Measurements from ENCODE around the gene SCGB1C2.

The SCGB1C2 gene

DNA sequence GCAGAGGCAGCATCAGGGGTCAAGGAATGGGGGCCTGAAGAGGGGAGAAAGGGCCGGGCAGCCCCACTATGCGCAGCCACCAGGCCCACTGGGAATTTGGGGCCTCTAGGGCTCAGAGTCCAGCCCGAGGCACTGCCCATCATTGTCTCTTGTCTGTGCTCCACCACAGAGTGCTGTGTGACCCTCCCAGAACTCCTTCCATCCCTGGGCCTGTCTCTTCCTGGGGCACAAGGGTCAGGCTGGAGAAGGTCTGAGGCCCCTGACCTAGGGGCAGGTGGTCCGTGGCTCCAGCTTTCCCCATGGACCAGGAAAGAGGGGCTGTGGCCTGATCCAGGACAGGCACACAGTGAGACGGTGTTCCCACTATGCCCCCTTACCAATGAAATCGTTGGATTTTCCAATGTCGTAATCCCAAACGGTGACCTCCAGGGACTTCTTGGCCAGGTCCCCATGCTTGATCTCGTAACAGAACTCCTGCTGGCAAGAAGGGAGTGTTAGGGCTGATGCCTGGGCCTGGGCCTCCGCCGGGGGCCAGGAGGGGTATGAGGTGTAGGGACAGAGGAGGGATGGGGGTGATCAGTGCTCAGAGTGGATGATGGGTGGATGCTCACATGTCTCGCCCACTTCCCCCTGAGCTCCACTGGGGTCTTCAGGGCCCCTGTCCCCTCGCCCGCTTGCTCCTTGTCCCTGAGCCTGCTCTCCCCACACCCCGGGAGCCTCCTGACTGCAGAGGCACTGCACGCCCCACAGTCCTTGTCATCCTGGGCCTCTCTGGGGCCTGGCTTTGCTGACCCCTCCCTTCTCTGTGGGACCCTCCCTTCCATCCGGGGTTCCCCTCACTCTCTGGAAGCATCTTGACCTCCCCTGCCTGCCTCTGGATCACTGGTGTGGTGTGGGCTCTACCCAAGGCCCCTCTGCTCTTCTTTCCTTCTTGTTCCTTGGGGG is 10.7 kb downstream of the SCGB1C2 start:
- DNase-seq (ENCODE audit: low read depth) = no peak
- TF ChIP-seq, protein P1, sequence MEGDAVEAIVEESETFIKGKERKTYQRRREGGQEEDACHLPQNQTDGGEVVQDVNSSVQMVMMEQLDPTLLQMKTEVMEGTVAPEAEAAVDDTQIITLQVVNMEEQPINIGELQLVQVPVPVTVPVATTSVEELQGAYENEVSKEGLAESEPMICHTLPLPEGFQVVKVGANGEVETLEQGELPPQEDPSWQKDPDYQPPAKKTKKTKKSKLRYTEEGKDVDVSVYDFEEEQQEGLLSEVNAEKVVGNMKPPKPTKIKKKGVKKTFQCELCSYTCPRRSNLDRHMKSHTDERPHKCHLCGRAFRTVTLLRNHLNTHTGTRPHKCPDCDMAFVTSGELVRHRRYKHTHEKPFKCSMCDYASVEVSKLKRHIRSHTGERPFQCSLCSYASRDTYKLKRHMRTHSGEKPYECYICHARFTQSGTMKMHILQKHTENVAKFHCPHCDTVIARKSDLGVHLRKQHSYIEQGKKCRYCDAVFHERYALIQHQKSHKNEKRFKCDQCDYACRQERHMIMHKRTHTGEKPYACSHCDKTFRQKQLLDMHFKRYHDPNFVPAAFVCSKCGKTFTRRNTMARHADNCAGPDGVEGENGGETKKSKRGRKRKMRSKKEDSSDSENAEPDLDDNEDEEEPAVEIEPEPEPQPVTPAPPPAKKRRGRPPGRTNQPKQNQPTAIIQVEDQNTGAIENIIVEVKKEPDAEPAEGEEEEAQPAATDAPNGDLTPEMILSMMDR (IDR thresholded peaks at IDR 0.05; ENCODE audit: control insufficient read depth, extremely low read depth, insufficient read depth) = no peak
- no peak overlapping the region for H3K4me3 ChIP-seq (ENCODE audit: low read depth, low read length)

DNA sequence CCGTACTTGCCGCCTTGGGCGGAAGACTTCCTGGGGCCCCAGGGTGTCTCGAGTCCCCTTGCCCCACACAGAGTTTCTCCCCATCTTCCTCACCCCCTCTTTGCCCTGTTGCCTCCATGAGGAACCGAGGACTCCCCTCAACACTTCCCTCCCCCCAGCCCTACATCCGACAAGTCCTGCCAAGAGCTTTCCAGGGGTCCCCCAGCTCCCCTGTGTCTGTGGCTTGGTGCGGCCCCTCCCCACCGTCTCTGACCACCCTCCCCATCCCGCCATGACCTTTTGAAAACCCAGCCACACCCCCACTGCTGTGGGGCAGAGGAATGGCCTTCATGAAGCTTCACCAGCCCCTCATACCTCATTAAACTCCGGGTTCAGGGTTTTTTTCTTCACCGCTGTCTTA is 11.4 kb downstream of the SCGB1C2 start:
- TF ChIP-seq, protein P1 (IDR thresholded peaks at IDR 0.05; ENCODE audit: control insufficient read depth, extremely low read depth, insufficient read depth) = no peak
- no peak overlapping the region for H3K4me3 ChIP-seq (ENCODE audit: low read depth, low read length)
- DNase-seq (ENCODE audit: low read depth) = no peak

DNA sequence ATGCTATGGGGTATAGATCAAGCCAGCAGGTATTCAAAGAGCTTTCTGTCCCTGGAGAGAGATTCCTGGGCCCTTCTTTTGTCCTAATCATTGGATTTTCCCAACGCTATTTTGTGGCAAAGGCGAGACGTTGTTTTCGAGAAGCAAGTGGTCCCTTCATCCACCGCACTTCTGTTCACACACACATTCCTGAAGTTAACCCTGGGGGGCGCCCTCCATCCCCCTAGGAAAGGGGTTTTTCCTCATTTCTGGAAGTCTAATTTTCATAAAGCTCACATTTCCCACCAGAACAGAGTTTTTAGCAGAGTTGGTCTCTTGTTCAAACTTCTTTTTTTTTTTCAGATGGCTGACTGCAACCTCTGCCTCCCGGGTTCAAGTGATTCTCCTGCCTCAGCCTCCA is 11.9 kb downstream of the SCGB1C2 start:
- no peak overlapping the region for H3K4me3 ChIP-seq (ENCODE audit: low read depth, low read length)
- TF ChIP-seq, protein P1 (IDR thresholded peaks at IDR 0.05; ENCODE audit: control insufficient read depth, extremely low read depth, insufficient read depth) = no peak
- no peak for DNase-seq (ENCODE audit: low read depth)

DNA sequence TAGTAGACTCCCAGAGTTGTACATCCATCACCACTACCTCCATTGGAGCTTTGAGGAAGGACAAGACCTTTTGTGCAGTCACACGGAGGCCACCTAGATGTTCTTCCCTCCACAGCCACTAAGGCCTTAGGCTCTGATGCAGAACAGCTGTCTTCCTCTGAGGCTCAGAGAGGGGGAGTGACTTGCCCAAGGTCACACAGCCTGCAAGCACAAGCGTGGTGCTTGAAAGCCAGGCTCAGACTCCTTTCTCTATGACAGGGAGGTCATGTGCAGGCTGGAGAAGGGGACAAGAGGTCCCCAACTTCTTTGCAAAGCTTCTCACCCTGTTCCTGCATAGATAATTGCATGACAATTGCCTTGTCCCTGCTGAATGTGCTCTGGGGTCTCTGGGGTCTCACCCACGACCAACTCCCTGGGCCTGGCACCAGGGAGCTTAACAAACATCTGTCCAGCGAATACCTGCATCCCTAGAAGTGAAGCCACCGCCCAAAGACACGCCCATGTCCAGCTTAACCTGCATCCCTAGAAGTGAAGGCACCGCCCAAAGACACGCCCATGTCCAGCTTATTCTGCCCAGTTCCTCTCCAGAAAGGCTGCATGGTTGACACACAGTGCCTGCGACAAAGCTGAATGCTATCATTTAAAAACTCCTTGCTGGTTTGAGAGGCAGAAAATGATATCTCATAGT is 12.7 kb downstream of the SCGB1C2 start:
- TF ChIP-seq, protein P1 (IDR thresholded peaks at IDR 0.05; ENCODE audit: control insufficient read depth, extremely low read depth, insufficient read depth) = no peak
- no peak overlapping the region for H3K4me3 ChIP-seq (ENCODE audit: low read depth, low read length)
- DNase-seq (ENCODE audit: low read depth) = no peak

DNA sequence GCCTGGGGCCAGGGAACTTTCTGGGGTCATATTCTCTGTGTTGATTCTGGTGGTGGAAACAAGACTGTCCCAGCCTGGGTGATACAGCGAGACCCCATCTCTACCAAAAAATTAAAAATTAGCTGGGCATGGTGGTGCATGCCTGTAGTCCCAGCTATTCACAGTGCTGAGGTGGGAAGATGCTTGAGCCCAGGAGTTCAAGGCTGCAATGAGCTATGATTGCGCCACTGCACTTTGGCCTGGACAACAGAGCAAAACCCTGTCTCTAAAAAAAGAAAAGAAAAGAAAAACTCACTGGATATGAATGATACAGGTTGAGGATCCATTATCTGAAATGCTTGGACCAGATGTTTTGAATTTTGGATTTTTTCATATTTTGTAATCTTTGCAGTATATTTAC is 13.6 kb downstream of the SCGB1C2 start:
- H3K4me3 ChIP-seq (ENCODE audit: low read depth, low read length) = no peak overlapping the region
- TF ChIP-seq, protein P1 (IDR thresholded peaks at IDR 0.05; ENCODE audit: control insufficient read depth, extremely low read depth, insufficient read depth) = no peak
- no peak for DNase-seq (ENCODE audit: low read depth)

DNA sequence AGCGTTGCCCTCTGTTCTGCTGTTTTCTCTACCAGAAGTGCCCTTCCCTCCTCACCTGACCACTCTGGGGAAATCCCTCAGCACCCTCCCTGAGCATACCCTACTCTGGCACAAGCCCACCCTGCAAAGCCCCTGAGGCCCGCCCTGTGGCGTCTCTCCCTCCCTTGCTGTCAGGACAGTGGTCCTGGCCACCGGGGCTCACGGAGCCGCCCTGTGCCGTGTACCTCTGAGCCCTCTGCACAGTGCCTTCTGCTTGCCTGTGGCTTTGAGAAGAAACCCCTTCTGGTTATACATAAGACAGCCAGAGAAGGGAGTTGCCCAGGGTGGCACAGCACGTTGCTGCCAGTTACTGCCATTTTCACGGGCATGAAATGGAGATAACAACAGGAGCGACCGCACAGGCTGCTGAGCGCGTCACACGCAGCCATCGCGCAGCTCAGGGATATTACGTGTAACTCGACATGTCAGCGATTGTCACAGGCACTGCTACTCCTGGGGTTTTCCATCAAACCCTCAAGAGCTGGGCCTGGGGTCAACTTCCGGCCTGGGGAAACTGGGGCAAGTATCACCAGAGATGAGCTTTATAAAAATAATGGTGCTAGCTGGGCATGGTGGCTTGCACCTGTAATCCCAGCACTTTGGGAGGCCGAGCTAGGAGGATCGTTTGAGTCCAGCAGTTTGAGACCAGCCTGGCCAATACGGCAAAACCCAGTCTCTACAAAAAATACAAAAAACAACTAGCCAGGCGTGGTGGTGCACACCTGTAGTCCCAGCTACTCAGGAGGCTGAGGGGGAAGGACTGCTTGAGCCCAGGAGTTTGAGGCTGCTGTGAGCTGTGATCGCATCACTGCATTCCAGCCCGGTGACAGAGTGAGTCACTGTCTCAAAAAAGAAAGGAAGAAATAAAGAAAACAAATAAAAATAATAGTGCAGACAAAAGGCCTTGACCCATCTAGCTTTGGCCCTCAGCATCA is 14.8 kb downstream of the SCGB1C2 start:
- H3K4me3 ChIP-seq (ENCODE audit: low read depth, low read length) = no peak overlapping the region
- no peak for DNase-seq (ENCODE audit: low read depth)
- TF ChIP-seq, protein P1 (IDR thresholded peaks at IDR 0.05; ENCODE audit: control insufficient read depth, extremely low read depth, insufficient read depth) = no peak

Data from LNCaP clone FGC (cell line).